ENCODE data around the gene USP25. TPM values are rescaled to one million over a fixed set of nuclear protein-coding genes. Genes with fewer than 3 reads are reported as not detected.

USP25 gene
- total RNA-seq, 1 donor from 2014 or later, result 82.8 TPM

GRCh38 chr21:15823486-15824150 is 93.8 kb downstream of the USP25 start:
- no peak overlapping the region for H3K27ac Mint-ChIP-seq
- peaks cover 14% of the 10 kb centered on the region for H3K4me1 Mint-ChIP-seq
- peaks cover 25% of the 10 kb centered on the region for H3K36me3 Mint-ChIP-seq
- TF ChIP-seq CTCF (IDR thresholded peaks at IDR 0.05; ENCODE audit: unreplicated experiment), result no peak
- DNase-seq (ENCODE audit: low spot score in 2 of 2, unreplicated experiment in 2 of 2), result no peak
- H3K27me3 Mint-ChIP-seq (ENCODE audit: low read depth), result no peaks in the 10 kb centered on the region
- no peaks in the 10 kb centered on the region for H3K9me3 Mint-ChIP-seq
- H3K4me3 Mint-ChIP-seq, result no peak overlapping the region

GRCh38 chr21:15825700-15826099 is 95.9 kb downstream of the USP25 start:
- no peak overlapping the region for H3K4me3 Mint-ChIP-seq
- H3K9me3 Mint-ChIP-seq, result no peaks in the 10 kb centered on the region
- peaks cover 26% of the 10 kb centered on the region for H3K36me3 Mint-ChIP-seq
- peaks cover 7% of the 10 kb centered on the region for H3K4me1 Mint-ChIP-seq
- TF ChIP-seq CTCF (IDR thresholded peaks at IDR 0.05; ENCODE audit: unreplicated experiment), result no peak
- no peaks in the 10 kb centered on the region for H3K27me3 Mint-ChIP-seq (ENCODE audit: low read depth)
- no peak overlapping the region for H3K27ac Mint-ChIP-seq
- DNase-seq (ENCODE audit: low spot score in 2 of 2, unreplicated experiment in 2 of 2), result no peak

- Mint-ChIP-seq H3K4me1 (peaks cover 7% of the 10 kb centered on the region), H3K9me3 (no peaks in the 10 kb centered on the region), H3K27ac (no peak overlapping the region), H3K36me3 (peaks cover 28% of the 10 kb centered on the region), H3K27me3 (ENCODE audit: low read depth) (no peaks in the 10 kb centered on the region), H3K4me3 (no peak overlapping the region)
- DNase-seq (ENCODE audit: low spot score in 2 of 2, unreplicated experiment in 2 of 2), result no peak
- peak; percentile 55 for TF ChIP-seq CTCF (IDR thresholded peaks at IDR 0.05; ENCODE audit: unreplicated experiment)
Observed at GRCh38 chr21:15826147-15826780, 96.5 kb downstream of the USP25 start.

GRCh38 chr21:15826908-15827601 is 97.3 kb downstream of the USP25 start:
- TF ChIP-seq CTCF (IDR thresholded peaks at IDR 0.05; ENCODE audit: unreplicated experiment), result no peak
- DNase-seq (ENCODE audit: low spot score in 2 of 2, unreplicated experiment in 2 of 2), result no peak

GRCh38 chr21:15831497-15831896 is 101.7 kb downstream of the USP25 start:
- Mint-ChIP-seq H3K4me1 (peaks cover 14% of the 10 kb centered on the region), H3K36me3 (peaks cover 38% of the 10 kb centered on the region), H3K27me3 (ENCODE audit: low read depth) (no peaks in the 10 kb centered on the region), H3K27ac (peak overlapping the region; percentile 3), H3K4me3 (no peak overlapping the region), H3K9me3 (no peaks in the 10 kb centered on the region)
- TF ChIP-seq CTCF (IDR thresholded peaks at IDR 0.05; ENCODE audit: unreplicated experiment), result no peak
- DNase-seq (ENCODE audit: low spot score in 2 of 2, unreplicated experiment in 2 of 2), result no peak

More at GRCh38 chr21:15826908-15827601, 97.3 kb downstream of the USP25 start:
- H3K4me3 Mint-ChIP-seq, result no peak overlapping the region
- peaks cover 2% of the 10 kb centered on the region for H3K4me1 Mint-ChIP-seq
- H3K36me3 Mint-ChIP-seq, result peaks cover 32% of the 10 kb centered on the region
- H3K27ac Mint-ChIP-seq, result peak overlapping the region; percentile 43
- H3K27me3 Mint-ChIP-seq (ENCODE audit: low read depth), result no peaks in the 10 kb centered on the region
- H3K9me3 Mint-ChIP-seq, result no peaks in the 10 kb centered on the region
